ENCODE measurements around the gene C14orf132. TPM values are rescaled to one million over a fixed set of nuclear protein-coding genes. Genes with fewer than 3 reads are reported as not detected.

C14orf132 gene
- total RNA-seq, 1 donor from 2014 or later, result 552 TPM

GRCh38 chr14:96096639-96097610 is 57.8 kb downstream of the C14orf132 start:
- H3K27me3 Mint-ChIP-seq (ENCODE audit: unreplicated experiment), result peaks cover 37% of the 10 kb centered on the region
- H3K36me3 Mint-ChIP-seq (ENCODE audit: unreplicated experiment), result peaks cover 8% of the 10 kb centered on the region
- no peak for DNase-seq
- H3K4me1 Mint-ChIP-seq (ENCODE audit: low read depth, unreplicated experiment), result peaks cover 54% of the 10 kb centered on the region
- H3K4me3 Mint-ChIP-seq (ENCODE audit: unreplicated experiment), result peak overlapping the region; percentile 46
- H3K27ac Mint-ChIP-seq (ENCODE audit: unreplicated experiment), result peak overlapping the region; percentile 89
- TF ChIP-seq, protein P1, sequence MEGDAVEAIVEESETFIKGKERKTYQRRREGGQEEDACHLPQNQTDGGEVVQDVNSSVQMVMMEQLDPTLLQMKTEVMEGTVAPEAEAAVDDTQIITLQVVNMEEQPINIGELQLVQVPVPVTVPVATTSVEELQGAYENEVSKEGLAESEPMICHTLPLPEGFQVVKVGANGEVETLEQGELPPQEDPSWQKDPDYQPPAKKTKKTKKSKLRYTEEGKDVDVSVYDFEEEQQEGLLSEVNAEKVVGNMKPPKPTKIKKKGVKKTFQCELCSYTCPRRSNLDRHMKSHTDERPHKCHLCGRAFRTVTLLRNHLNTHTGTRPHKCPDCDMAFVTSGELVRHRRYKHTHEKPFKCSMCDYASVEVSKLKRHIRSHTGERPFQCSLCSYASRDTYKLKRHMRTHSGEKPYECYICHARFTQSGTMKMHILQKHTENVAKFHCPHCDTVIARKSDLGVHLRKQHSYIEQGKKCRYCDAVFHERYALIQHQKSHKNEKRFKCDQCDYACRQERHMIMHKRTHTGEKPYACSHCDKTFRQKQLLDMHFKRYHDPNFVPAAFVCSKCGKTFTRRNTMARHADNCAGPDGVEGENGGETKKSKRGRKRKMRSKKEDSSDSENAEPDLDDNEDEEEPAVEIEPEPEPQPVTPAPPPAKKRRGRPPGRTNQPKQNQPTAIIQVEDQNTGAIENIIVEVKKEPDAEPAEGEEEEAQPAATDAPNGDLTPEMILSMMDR (IDR thresholded peaks at IDR 0.05; ENCODE audit: partially characterized antibody, unreplicated experiment), result no peak
- peaks cover 46% of the 10 kb centered on the region for H3K9me3 Mint-ChIP-seq (ENCODE audit: unreplicated experiment)

- Mint-ChIP-seq H3K27ac (ENCODE audit: unreplicated experiment) (peak overlapping the region; percentile 89), H3K27me3 (ENCODE audit: unreplicated experiment) (peaks cover 37% of the 10 kb centered on the region), H3K4me3 (ENCODE audit: unreplicated experiment) (peak overlapping the region; percentile 46), H3K36me3 (ENCODE audit: unreplicated experiment) (peaks cover 8% of the 10 kb centered on the region), H3K9me3 (ENCODE audit: unreplicated experiment) (peaks cover 40% of the 10 kb centered on the region), H3K4me1 (ENCODE audit: low read depth, unreplicated experiment) (peaks cover 46% of the 10 kb centered on the region)
- DNase-seq, result no peak
- TF ChIP-seq, protein P1 (IDR thresholded peaks at IDR 0.05; ENCODE audit: partially characterized antibody, unreplicated experiment), result no peak
These were observed 58.6 kb downstream of the C14orf132 start for GRCh38 chr14:96097752-96098151.

DNA sequence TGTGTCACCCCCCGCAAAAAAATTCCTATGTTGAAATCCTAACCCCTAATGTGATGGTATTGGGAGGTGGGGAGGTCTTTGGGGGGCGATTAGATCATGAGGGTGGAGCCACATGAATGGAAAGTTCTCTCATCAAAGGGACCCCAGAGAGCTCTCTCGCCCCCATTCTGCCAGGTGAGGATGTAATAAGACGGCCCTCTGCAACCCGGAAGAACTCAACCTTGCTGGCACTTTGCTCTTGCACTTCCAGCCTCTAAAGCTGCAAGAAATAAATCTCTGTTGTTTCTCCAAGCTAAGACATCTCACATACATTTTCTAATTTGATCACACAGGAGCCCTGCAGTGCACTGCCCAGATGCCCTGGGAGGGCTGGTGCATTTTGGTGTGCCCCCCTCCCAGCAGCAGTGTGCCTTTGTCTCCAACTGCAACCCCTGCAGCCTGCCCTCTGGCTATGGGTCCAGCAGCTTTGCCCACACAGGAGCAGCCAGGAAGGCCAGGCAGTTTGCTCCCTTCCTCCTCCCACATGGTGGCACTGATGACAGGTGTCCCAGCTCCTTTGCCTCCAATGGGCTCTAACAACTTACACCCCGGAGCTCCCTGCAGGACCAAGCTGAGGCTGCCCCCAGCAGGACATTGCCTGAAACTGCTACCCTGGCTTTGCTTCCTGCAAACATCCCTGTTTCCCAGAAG is 59.3 kb downstream of the C14orf132 start:
- peak overlapping the region; percentile 89 for H3K27ac Mint-ChIP-seq (ENCODE audit: unreplicated experiment)
- H3K9me3 Mint-ChIP-seq (ENCODE audit: unreplicated experiment), result peaks cover 38% of the 10 kb centered on the region

GRCh38 chr14:96098999-96099335 is 59.8 kb downstream of the C14orf132 start:
- H3K27ac Mint-ChIP-seq (ENCODE audit: unreplicated experiment), result no peak overlapping the region
- H3K36me3 Mint-ChIP-seq (ENCODE audit: unreplicated experiment), result peaks cover 5% of the 10 kb centered on the region
- peaks cover 37% of the 10 kb centered on the region for H3K27me3 Mint-ChIP-seq (ENCODE audit: unreplicated experiment)

More for the DNA sequence above, 59.3 kb downstream of the C14orf132 start:
- H3K36me3 Mint-ChIP-seq (ENCODE audit: unreplicated experiment), result peaks cover 8% of the 10 kb centered on the region
- peak overlapping the region; percentile 46 for H3K4me3 Mint-ChIP-seq (ENCODE audit: unreplicated experiment)
- peaks cover 38% of the 10 kb centered on the region for H3K27me3 Mint-ChIP-seq (ENCODE audit: unreplicated experiment)
- TF ChIP-seq, protein P1 (IDR thresholded peaks at IDR 0.05; ENCODE audit: partially characterized antibody, unreplicated experiment), result peak; percentile 77
- DNase-seq, result peak; percentile 85
- H3K4me1 Mint-ChIP-seq (ENCODE audit: low read depth, unreplicated experiment), result peaks cover 42% of the 10 kb centered on the region

More at GRCh38 chr14:96098999-96099335, 59.8 kb downstream of the C14orf132 start:
- Mint-ChIP-seq H3K9me3 (ENCODE audit: unreplicated experiment) (peaks cover 35% of the 10 kb centered on the region), H3K4me3 (ENCODE audit: unreplicated experiment) (peak overlapping the region; percentile 34), H3K4me1 (ENCODE audit: low read depth, unreplicated experiment) (peaks cover 38% of the 10 kb centered on the region)
- DNase-seq, result no peak
- TF ChIP-seq, protein P1 (IDR thresholded peaks at IDR 0.05; ENCODE audit: partially characterized antibody, unreplicated experiment), result no peak

Data from glutamatergic neuron (in vitro differentiated cells).